IPS DF 4.7 (cell line): ENCODE measurements around the gene ELMO1.

Experiments
- DNase-seq: peaks from one replicate; pipeline ENCODE4 v3.0.0-alpha.2; 2013; ENCODE audit warnings: low spot score; ENCODE audit errors: extremely low read depth

The ELMO1 gene

DNA sequence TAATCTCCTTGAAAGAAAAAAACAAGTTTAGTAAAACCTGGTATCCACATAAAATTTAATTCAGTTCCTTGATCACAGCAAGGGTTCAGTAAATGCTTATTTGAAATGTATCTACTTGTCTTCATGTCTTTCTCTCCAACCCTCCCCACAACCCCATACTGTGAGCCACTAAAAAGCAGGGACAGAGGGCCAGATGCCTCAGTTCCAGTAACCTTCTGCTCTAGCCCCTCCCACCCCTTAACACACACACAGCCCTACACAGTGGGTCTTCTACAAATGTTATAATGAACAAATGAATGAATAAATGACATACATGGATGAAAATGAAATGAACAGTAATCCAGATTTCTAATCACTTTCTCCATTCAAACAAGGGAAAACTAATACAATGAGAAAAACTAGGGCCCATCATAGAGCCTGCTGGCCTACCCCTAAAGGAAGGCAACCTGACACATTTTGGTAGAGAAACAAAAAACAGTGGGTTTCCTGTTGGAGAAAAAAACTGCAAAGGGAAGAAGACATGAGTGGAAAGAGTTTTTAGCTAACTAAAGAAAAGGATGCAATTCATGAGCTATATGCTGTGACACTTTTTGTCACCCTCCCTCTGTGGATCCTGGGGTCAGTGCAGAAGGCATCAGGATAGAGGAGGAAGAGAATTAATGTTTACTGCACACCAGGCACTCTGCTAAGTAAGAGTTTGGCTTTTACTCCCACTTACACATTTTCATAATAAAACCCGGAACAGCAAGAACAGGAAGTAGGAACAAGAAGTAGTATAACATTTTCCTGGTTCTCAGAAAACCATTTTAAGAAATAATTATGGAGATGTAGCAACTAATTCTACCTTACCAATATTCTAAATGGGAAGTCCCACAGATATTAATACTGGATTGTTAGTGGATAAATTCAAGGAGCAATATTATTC is 38.1 kb downstream of the ELMO1 start:
- DNase-seq: no peak

DNA sequence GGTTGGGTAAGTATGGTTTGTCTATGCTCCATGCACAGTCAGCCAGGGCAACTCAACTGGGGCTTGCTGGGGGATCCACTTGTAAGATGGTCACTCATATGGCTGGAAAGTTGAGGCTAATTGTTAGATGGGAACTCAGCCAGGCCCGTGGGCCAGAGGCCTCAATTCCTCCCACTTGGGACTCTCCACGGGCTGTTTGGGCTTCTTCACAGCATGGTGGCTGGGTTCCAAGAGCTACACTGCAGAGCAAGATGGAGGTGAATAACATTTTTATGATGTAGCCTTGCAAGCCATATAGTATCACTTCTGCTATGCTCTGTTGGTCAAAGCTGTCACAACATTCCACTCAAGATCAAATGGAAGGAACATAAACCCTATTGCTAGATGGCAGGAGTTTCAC is 39.2 kb downstream of the ELMO1 start:
- DNase-seq: no peak

DNA sequence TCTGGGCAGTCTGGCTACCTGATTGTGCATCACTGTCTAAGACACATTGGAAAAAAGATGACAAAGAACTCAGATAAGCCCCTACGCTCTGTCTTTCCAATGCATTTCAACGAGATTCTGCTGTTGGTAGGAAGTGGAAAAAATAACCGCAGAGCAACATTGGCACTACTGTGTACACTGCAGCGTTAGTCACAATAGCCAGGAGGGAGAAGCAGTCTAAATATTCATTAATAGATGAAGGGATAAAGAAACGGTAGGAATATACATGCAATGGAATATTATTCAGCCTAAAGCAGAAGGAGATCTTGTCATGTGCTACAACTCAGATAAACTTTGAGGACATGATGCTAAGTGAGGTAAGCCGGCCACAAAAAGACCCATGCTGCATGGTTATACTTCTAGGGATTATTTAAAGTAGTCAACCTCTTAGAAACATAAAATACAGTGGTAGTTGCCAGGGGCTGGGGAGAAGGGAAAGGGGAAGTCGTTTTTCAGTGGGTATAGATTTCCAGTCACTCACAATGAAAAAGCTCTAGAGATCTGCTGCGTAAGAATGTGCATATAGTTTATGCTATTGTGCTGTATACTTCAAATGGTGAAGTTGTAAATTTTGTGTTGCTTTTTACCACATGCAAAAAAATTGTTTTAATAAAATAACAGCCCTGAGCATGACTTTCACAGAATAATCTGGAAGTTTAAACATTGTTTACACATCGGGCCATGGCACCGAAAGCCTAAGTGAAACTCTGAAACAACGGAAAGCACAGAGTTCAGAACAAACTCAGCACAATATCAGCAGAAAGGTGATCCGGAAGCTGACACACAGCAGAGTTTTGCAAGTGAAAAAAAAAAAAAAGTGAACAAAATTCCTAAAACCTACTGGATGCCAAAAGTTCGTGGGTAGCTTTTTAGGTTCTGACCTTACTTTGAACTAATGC is 40.1 kb downstream of the ELMO1 start:
- no peak for DNase-seq

DNA sequence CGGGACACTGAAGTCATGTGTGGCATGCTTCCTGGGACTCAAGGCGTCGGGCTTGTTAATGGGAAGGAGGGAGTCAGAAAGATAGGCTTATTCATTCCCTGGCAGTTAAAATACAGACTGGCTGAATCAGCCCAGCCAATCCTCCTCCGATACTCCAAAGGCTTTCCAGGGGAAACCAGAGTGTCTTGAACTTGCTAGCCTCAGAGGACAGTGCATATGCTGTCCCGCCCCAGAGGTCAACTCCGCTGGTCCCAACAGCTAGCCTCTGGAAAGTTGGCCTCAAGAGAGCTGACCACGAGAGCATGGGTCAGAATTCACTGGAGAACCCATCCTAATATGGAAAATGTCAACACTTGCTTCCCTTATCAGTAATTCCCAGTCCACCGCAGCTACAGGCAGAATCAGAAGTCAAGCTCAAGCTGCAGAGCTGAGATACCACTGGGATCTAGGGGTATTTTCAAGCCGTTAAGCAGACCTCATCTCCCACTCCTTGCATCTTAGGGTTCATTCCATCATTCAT is 43.0 kb downstream of the ELMO1 start:
- no peak for DNase-seq

DNA sequence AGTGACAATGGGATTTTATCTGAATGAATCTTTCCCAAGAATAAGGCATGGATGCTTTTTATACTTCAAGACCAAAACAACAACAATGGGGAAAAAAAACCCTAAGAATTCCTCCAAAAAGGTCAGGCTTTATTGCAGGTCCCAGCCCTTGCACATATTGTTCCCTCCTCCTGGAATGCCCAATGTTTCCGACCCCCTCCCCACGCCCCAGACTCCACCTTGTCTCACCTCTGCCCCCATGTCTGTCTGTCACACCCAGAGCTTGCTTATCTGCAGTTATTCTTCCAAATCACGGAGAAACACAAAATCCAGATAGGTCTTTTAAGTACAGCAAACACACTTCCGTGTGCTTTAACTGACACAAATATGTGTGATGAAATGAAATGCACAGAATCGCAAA is 43.5 kb downstream of the ELMO1 start:
- DNase-seq: no peak

DNA sequence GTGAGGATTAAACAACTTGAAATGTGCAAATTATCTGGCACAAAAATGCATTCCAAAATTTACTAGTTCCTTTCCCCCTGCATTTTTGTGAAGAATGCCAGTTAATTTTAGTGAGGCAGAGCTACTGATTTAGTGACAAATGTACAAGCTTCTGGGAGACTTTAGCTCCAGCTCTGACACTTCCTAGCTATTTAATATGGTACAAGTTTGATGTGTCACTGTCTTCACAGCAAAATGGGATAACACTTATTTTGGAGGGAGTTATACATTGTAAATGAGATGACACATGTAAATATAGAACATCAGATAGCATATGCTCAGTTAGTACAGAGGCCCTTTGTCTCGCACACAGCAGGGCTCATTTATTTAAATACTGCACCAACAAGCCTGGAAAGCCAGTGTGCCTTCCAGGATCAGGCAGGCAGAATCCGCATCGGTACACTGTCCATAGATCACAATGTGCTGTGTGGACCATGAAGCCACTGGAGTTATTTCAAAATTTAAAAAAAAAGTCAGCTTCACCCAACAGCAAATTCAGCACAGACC is 48.7 kb downstream of the ELMO1 start:
- no peak for DNase-seq

DNA sequence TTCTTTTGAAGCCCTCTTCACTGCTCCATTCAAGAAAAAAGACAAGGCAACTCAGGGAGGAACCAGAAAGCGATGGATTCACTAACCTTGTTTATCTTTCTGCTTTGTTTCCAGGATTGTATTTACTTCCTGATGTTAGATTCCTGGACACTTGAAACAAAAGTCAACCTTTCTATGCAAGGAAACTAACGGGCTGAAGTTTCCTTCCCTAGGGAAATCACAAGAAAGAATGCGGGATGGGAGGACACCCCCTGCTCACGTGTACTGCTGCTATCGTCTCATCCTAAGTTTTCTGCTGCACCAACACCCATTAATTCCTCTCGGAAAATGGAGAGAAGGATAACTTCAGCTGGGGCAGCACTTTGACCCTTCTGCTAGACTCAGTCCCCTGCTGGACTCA is 50.3 kb downstream of the ELMO1 start:
- DNase-seq: no peak

DNA sequence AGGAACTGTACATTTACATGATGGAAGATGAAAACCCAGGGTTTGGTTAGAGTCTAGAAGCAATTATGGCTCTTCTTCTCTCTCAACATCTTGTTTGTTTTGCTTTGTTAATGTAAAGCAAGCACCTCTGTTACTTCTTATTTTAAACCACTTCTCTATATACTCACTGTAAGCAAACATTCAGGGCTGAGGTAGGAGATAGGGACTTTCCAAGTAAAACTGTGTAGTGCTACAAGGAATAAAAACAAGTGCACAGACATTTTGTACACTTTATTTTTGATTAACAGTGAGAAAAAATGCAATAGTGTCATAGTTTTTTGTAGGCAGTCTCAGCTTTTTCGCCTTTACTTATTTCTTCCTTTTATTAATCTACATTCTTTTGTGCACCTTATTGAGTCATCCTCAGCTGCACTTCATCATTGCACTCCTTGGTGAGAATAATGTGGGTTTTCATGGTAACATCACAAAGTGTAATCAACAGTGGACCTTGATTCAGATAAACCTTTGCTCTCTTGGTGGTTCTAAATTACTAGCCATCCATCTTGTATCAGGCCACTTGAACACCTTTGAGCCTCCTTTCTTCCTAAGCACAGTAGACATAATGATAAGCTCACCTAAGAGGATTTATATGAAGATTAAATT is 52.9 kb downstream of the ELMO1 start:
- no peak for DNase-seq

DNA sequence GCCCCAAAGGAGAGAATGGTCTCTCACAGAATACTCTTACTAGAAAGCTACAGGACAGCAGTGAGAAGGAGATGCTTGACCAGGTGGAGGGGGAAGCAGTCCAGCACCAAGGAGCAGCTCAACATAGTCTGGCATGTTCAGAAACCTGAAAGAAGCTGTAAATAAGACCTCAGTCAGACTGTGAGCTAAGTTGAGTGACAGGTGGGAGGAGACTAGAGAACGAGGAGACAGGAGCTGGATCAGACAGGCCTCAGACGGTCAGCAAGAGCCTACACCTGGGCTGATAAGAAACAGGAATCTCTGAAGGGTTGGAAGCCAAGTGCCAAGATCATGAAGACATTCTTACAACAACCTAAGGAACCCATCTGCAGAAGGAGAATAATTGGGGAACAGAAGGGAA is 54.5 kb downstream of the ELMO1 start:
- no peak for DNase-seq

DNA sequence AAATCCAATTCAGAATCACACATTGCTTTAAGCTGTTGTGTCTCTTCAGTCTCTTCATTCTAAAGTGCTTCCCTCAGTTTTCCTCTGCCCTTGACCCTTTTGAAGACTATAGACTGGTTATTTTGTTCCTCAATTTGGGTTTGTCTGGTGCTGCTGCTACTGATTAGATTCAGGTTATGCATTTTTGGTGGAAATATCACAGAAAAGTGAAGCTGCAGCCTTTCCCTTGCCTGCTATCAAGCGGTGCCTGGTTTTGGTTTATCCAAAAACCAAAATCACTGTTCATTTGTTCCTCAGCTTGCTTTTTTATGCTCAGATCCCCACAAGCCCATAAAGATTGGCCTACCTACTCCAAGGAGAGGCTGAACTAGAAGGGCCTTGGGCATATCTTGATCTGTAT is 55.2 kb downstream of the ELMO1 start:
- DNase-seq: no peak

DNA sequence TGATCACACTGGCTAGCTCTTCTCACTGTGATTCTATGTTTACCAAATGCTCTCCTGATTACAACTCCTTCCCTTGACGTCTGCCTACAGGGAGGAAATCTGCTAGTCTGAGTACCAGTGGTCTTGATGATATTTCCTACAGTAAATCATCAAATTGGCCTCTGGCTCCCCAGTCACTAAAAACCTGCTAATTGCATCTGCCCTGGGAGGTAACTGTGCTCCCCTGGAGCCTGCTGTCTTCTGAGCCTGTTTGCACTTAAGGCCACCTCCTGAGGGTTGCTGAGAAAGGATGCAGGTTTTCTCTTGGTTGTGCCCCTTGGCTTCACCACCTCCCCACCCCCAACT is 56.0 kb downstream of the ELMO1 start:
- DNase-seq: no peak

DNA sequence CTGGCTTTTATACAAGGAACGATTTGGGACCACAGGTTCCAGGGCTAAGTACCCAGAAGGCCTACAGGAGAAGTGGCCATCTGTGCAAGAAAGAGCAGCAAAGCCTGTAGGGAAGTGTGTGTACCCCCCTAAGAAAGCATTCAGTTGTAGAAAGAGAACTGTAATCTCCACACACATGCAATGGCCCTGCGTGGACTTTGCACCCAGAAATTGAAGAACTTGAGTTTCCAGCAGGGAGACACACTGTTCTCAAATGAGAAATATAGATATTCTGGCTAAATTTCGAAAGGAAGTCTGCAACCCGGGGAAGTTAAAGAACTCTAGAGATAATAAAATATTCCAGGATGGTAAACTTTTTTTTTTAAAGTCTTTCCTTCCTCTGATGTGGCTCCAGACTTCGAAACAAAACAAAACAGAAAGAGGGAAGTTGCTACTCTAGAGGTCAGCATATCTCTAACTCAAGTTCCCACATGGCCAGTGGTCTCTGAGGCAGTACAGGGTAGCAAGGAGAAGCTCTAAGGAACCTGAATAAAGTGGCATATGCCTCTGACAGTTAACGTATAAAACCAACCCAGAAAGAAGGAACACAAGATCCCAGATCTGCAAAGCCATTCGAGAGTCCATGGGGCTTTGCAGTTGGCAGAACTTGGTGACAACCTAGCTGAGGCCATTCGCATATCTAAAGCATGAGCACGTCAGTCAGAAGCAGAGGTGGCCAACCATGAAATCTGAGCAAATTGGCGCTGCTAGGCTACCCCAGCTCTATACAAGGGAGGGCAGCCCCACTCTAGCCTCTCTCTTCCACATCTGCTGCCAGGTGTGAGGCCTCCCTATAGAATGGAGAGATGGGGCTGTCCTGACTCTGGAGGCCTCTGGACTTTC is 56.6 kb downstream of the ELMO1 start:
- DNase-seq: no peak

DNA sequence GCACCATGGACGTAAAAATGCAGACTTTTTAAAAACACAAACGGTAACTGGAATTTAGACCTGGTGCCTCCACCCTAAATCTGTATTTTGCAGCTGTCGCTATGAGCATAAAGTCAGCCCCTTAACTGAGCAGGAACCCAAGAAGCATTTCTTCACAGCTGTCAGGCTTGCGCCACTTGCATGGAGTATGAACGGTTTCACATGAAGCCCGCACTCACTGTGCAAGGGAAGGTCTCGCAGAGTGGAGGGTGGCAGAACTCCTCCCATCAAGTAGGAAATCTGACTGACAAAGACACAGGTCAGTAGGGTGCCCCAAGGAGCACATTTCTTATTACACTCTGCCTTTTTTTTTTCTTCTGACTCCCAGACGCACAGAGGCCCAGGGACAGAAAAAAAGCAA is 58.5 kb downstream of the ELMO1 start:
- no peak for DNase-seq

DNA sequence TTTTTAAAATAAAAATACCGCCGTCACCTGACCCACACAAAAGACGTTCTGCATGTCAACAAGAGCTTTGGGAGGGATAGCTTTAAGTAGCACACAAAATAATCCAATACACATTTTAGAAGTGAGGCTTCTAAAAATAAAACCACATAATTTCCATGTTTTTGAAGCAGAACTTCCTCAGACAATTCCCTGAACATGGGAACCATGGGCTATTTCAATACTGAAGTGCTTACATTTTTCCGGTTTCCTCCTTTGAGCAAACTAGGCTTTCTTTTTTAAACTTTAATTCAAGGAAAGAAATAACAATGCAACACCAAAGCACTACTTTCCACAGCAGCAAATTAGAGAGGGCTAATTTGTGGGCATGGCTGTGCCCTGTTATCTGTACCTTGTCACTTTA is 59.9 kb downstream of the ELMO1 start:
- no peak for DNase-seq

DNA sequence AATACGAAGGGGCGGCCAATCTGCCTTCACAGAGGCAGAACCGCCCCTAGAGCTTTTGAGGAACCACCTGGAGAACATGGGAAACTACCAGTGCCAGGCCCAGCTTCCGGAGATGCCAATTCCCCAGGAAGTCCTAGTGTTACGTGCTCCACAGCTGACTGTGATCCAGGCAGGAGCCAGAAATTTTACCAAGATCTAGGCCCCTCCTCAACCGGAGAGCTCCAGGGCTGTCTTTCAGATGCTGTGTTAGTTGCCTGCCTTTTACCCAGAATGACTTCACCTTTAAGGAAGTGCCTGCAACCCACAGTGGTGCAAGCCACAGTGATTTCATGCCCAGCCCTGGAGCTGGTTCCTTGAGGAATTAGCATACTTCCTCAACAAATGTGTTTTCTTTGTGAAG is 62.9 kb downstream of the ELMO1 start:
- no peak for DNase-seq

DNA sequence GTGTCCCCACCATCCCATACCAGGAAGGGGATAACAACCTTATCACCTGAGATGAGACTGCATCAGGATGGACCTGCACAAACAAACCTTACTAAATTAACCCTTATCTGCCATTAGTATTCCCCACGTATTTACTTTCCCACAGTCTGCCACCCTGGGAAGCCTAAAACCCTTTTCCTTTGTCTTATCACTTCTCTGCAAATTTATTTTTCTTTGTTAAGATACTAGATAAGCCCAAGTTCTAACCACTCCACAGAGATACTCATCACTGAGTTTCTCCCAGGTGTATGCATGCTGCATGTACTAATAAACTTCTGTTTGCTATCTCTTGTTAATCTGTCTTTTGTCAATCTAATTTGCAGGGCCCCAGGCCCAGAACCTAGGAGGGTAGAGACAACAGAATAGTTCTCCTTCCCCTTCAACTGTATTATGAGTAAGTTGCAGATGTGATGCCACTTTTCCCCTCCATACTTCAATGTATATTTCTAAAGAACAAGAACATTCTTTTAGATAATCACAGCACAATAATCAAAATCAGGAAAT is 66.0 kb downstream of the ELMO1 start:
- DNase-seq: no peak

DNA sequence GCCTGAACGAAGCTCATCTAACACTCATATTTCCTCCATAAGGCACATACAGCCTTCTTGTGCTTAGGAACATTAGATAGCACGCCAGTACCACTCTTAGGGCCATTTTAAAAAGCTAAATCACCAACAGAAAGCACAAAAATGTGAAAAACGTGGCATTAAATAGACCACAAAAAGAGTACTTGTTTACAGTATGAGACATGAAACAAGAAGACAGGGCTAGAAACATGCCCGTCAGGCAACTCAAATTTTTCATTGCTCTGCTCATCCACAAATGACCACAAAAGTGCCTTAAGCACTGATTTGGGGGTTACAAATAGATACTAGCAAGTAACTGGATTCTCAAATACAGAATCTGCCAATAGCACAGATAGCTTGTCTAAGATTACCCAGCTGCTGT is 67.8 kb downstream of the ELMO1 start:
- DNase-seq: no peak

DNA sequence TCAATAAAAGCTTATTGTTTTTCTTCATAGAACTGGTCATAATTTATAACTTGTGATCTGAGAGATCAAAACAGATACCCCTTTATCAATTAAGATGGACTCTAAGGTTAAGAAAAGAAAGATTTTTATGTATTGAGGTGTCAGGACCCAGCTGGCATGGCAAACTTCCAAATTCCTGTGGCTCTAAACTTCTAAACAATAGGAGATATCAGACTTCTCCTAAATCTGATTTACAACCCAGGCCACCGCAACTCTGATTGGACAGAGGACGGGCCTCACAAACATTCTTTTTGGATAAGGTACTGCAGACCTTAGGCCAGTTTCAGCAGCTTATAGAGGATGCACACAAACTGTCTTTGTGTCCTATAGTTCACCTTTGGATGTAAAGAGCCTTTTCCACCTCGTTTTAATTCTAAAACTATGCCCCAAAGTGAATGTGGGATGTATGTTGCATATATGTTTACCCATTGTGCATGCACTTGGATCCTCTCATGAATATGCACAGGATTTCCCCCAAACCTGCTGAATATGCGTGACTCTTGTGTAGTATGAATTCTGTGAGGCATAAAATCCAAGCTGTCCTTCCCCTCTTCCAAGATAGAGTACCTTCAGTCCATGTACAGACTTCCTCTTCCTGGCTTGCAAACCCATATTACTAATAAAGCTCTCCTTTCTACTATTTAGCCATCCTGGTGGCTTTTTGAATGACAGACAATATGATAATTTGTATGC is 69.0 kb downstream of the ELMO1 start:
- DNase-seq: no peak

DNA sequence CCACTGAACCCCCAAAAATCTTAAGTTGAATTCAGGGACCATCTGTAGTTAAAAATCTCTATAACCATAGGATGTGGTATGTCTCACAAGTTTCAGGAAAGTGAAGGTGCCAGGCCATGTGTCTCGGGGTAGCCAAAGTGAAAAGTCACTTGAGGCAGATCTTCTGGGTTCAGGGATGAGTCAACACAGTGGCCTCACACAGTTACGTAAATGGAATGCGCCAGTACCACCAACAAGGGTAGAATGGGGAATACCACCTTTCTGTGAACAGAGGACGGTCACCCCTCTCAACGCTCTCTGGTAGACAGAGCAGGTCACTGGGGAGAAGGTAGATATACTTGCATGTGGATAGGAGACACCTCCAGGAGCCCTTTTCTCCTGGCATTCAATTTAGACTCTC is 71.4 kb downstream of the ELMO1 start:
- no peak for DNase-seq

DNA sequence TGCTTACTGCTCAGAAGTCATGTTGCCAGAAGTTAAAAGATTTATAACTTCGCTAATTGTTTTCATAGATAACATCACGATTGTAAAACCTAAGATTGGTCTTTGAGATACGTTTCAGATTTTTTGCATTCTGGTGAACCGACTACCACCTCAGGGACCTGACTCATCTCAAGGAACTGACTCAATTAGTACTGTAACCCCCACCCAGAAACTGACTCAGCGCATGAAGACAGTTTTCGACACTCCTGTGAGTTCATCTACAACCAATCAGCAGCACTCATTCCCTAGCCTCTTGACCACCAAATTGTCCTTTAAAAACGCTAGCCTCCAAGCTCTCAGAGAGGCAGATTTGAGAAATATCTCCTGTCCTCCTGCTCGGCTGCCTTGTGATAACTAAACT is 72.3 kb downstream of the ELMO1 start:
- DNase-seq: no peak
